GM18499 (cell line): ENCODE measurements around the gene TMEM176B.
"Not testable (repeated sequence)": the region's sequence is repeated elsewhere in the genome, so short reads cannot be mapped to it uniquely, and the experiment has no call there.

Source experiments
- ATAC-seq: cut with Tn5 transposase; IDR thresholded peaks from one replicate; pipeline ENCODE4 v1.9.1; 2021; ENCODE audit warnings: moderate number of reproducible peaks; ENCODE audit not compliant: insufficient read depth, unreplicated experiment

The TMEM176B gene

GRCh38 chr7:150791746-150792452 is 8.3 kb downstream of the TMEM176B start:
- ATAC-seq = no peak

- no peak for ATAC-seq
These were observed 8.9 kb downstream of the TMEM176B start for GRCh38 chr7:150791304-150791703.

GRCh38 chr7:150790416-150791075 is 9.6 kb downstream of the TMEM176B start:
- ATAC-seq = no peak

- ATAC-seq = no peak
These were observed 11.5 kb downstream of the TMEM176B start for GRCh38 chr7:150788474-150789269.

- no peak for ATAC-seq
These were observed 12.6 kb downstream of the TMEM176B start for GRCh38 chr7:150787321-150788281.

GRCh38 chr7:150784954-150785353 is 15.2 kb downstream of the TMEM176B start:
- ATAC-seq = no peak

GRCh38 chr7:150784120-150784736 is 15.9 kb downstream of the TMEM176B start:
- no peak for ATAC-seq

GRCh38 chr7:150781961-150782360 is 18.2 kb downstream of the TMEM176B start:
- ATAC-seq = no peak

GRCh38 chr7:150781103-150781502 is 19.1 kb downstream of the TMEM176B start:
- no peak for ATAC-seq

- ATAC-seq = no peak
These were observed 19.9 kb downstream of the TMEM176B start for GRCh38 chr7:150780292-150780691.

GRCh38 chr7:150778738-150779301 is 21.3 kb downstream of the TMEM176B start:
- no peak for ATAC-seq

- ATAC-seq = no peak
These were observed 22.0 kb downstream of the TMEM176B start for GRCh38 chr7:150778014-150778737.

GRCh38 chr7:150774131-150774530 is 26.0 kb downstream of the TMEM176B start:
- ATAC-seq = not testable (repeated sequence)

- ATAC-seq = no peak
These were observed 30.4 kb downstream of the TMEM176B start for GRCh38 chr7:150769768-150770167.

GRCh38 chr7:150766334-150766709 is 33.8 kb downstream of the TMEM176B start:
- no peak for ATAC-seq

GRCh38 chr7:150759479-150759878 is 40.7 kb downstream of the TMEM176B start:
- ATAC-seq = no peak

- ATAC-seq = no peak
These were observed 43.3 kb downstream of the TMEM176B start for GRCh38 chr7:150756858-150757257.

GRCh38 chr7:150756166-150756565 is 44.0 kb downstream of the TMEM176B start:
- ATAC-seq = no peak
